Epidermal melanocyte (primary cell): ENCODE measurements around the gene GID8.

Experiments
- DNase-seq: peaks from one replicate; pipeline ENCODE4 v3.0.0; 2011; ENCODE audit warnings: low spot score; ENCODE audit not compliant: insufficient read length

Gene GID8

DNA sequence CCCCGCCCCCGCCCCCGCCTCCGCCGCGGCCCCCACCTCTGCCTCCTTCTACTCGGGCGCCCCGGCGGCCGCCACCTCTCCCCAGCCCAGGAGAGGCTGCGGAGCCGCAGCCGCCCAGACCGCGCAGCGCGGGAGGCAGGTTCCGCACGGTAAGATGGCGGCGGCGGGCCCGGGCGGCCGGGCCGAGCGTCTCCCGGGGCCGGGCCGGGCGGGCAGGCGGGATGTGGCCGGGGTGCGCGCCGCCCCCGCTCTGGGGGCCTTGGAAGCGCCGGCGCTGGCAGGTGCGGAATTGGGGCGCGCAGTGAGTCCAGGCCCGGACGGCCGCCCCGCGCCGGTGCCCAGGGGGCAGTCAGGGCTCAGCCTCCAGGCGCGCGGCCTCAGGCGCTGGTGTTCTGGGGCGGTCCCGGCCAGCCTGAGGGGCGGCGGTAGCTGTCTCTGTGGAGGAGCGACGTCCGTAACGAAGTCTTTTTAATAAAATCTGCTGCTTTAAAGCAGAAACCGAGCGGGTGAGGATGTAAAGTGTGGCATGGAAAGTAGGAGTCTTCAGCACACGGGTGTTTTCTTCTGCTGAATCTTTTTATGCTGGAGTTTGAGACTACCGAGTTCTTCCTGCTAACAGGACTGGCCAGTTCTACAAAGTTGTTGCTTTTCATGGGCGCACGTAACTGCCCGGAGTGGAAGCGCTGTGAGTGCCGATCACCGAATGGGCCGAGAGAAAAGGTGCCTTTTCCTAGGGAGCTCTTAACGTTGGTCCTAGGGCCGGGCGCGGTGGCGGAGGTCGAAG, at the start of gene GID8:
Gene GID8, plus strand, starts transcription at position 43 of the 784 bp plus-strand sequence. CDS start 3,356 bp downstream, outside the sequence.
- DNase-seq, result peak; percentile 14

DNA sequence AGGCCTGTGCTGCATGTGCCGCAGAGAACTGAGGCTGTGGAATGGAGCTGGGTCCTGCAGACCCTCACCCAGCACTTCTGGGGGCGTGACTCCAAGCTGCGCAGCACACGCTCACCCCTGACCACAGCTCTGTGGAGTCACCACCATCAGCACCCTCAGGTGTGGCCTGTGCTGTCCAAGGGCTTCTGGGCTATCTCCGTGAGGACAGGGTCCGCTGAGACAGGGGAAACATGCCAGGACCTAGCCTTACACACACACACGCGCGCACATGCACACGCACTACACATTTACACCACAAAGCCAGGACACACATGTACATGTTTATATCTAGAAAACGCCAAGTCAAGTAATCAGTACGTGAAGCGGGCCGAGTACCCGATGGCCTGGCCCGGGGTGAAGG, 49.5 kb upstream of the GID8 start:
- DNase-seq, result no peak

DNA sequence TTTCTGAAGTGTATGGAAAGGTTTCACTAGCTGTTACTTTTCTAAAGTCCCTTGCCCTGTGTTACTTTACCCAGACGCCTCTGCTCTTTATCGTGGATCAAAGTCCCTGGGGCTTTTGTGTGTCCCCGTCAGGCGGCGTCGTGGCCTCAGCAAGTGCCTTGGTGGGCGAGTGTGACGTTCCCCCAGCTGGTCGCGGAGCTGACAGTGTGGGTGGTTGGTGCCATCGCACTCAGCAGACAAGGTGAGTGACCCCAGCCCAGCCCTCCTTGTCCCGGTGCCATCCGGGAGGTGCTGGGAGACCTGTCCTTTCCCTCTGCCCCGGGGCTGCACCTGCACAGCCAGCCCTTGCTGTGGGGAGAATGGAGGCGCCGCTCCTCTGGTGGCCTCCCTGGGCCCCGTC, 49.0 kb upstream of the GID8 start:
- no peak for DNase-seq

DNA sequence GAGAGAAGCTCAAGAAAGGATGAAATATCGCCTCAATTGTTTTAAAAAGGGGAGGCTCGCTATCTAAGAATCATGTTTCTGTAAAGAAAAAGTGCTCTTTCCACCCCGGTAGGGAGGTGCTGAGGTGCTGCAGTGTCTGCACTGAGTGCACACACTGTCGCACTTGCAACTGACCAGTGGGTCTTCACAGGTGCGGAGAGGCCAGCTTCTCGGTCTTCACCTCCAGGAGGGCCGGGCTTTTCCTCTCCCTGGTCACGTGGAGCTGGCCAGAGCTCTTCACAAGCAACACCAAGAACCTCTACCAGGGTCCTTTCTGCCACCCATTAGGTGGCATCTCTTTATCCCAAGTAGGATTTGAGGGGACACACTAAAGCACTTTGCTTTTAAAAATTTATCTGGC, 48.5 kb upstream of the GID8 start:
- DNase-seq, result no peak

DNA sequence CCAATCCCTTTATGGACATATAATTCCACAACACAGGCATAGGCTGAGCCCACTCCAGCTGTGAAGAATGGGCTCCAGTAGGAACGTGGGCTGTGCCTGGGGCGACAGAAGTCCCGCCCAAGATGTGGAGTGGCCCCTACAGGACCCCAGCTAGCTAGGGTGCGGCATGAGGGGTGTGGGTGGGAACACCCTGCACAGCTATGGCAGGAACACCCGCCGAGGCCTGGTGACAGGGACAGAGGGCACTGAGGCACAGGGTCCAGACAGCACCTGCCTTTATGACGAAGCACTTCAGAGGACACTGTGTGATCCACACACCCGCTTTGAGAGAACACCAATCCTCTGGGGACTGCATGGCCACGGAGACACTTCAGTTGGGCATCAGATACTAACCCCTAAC, 48.1 kb upstream of the GID8 start:
- no peak for DNase-seq

GRCh38 chr20:62890444-62890843, 47.5 kb upstream of the GID8 start:
- no peak for DNase-seq

DNA sequence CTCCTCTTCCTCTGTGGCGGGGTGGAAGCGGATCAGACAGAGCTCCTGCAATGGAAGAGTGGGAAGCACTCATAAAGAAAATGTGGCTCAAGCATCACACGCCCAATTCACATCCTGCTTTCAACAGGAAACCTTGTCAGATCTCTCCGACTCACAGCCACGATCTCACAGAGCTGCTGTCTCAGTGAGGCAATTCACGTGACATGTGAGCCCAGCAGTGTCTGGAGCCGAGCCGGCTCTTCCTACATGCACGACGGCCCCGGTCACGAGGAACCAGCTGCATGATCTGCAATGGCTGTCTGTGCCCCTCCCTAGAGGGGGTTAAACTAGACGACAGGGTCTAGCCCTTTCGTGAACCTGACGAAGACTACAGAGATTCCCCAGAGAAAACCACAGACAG, 46.8 kb upstream of the GID8 start:
- peak; percentile 65 for DNase-seq

DNA sequence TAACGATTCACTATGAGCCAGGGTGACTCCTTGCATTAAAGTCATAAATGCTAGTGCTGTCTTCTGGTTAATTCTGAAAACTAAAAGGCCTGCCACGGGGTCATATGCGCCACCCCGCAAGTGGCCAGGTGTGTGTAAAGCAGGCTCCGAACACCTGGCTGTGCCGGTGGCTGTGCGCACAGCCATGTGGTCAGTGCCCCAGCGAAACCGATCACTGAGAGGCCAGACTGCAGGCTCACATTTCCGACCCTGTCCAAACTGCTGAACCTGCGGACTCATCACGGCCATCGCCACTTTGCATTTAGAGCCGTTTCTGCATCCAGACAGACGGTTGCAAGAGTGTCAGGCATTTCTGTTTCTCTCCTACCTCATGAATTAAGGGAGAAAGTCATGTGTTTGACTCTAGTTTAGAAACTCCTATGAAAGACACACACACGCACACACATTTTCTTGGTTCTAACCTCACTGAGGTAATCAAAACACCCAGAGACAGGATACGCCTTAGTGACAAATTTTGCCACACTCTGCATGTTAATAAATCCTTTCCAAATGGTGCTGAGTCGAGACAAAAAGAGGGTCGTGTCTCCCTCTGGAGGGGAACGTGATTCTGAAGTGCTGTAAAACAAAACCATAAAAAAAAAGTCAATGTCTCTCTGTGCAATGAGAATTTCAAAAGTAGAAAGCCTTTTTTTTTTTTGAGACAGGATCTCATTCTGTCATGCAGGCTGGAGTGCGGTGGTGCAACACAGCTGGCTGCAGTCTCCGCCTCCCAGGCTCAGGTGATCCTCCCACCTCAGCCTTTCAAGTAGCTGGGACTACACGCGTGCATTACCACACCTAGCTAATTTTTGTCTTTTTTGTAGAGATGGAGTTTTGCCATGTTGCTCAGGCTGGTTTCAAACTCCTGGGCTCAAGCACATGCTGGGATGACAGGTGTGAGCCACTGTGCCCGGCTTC, 45.3 kb upstream of the GID8 start:
- DNase-seq, result no peak

- no peak for DNase-seq
Observed at GRCh38 chr20:62893700-62894099, 44.2 kb upstream of the GID8 start.

DNA sequence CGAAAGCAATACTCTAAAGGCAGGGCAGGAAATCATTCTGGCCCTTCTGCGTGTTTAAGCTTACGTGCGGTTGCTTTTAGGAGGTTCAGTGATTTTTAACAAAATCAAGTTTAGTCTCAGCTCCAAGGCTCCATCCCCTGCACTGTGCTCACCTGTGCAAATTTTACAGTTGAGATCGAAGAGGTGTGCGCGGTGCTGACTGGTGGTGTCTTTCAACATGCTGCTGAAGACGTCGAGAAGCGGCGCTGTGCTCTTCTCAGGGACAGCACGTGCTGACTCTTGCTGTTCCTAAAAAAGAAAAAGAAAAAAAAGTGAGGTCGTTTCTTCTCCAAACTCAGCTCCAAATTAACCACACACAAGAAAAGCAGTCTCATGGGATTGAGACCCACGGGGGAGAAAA, 43.7 kb upstream of the GID8 start:
- DNase-seq, result no peak

GRCh38 chr20:62895539-62895938, 42.4 kb upstream of the GID8 start:
- DNase-seq, result no peak

DNA sequence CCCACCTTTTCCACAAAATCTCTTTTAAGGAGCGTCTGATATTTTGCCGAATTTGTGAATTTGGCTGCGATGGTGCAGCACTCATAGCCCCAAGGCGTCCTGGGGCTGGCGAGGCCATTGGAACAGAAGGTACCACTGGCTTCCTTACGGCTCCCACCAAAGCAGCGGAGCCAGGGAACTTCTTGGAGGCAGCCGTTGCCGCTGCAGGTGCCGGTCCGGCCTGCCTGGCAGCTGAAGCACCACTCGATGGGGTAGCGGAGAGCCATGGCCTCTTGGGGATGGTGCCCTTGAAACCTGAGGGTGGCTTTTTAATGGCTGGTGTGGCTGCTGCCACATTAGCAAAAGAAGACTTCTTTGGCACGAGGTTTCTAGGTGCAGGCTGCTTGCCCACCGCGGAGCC, 41.4 kb upstream of the GID8 start:
- no peak for DNase-seq

- DNase-seq, result no peak
Observed at GRCh38 chr20:62897666-62898065, 40.3 kb upstream of the GID8 start.

DNA sequence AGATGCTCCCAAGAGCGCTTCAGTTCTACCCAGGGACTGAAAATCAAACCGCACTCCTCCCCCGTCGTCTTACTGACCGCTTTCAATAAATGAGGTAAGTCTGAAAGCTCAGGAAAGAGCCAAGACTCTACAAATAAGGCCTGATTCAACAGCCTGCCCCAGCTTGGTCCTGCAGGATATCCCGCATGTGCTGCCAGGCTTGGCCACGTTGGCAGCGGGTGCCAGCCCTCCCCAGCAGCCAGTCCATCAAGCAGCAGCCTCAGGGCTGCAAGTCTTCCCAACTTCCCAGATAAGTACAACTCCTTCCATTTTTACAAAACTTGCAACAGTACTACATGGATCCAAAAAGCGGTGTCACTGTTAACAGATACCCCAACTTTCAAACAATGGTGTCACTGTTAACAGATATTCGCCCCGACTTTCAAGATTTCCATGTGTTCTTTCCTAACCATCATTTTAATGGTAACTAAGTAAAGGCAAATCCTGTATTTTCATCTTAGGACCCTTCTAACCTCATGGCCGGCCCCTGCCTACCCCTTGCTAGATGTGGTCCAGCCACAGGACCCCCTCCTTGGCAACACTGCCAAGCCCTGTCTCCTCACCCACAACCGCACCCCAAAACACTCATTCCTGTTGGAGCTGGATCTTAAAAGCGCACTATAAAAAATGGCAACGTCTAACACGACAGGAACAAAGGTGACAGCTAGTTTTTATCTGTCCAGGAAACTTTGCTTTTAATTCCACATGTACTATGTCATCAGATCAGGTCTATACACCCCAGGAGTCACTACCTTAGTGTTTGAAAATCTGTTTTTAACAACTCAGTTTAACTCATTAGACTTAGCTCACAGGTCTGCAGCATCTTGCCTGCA, 39.6 kb upstream of the GID8 start:
- no peak for DNase-seq

GRCh38 chr20:62898970-62899632, 38.8 kb upstream of the GID8 start:
- no peak for DNase-seq

DNA sequence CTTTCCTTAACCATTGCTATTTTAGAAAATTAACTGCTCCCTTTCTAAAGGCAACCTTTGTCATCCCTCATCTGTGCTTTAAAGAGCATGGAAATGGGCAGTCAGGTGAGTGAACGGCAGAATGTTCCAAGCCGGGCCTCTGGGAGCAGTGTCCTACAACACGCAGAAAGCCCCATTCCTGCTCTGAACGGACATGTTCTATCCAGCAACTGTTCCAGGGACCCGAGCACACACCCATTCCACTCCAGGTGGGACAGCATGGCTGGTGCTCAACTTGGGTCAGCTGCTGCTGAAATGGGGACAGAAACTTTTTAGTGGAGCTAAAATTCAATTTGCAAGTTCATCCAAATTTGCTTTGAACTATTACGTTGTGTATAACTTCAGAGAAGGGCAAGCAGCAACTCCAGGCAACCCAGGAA, 38.3 kb upstream of the GID8 start:
- DNase-seq, result no peak

DNA sequence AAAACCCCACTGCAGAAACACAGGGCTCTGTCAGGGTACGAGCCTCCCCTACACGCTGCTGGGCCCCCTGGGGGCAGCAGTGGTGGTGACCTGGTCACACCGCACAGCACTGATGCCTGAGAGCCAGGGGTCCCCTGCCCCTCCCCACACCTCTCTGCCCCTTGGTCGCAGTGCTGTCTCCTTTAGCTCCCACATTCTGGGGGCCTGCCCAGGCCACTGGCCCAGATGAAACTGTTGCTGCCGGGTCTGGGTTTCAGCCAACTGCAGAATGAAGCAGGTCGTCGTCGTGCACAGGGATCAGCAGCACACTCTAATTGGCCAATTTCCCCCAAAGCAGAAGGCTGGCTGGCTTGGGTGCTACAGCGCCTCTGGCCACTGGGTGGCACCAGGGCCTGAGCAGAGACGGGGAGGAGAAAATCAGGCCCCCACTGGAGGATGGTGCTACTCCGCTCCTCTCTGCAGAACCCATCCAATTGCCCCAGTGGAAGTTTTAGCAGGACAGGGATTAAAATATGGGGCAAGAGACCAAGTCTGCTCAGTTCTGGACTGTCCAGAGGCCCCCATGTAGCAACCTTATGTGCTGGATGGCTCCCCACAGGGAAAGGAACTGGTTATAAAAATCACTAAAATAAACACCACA, 37.8 kb upstream of the GID8 start:
- peak; percentile 95 for DNase-seq

DNA sequence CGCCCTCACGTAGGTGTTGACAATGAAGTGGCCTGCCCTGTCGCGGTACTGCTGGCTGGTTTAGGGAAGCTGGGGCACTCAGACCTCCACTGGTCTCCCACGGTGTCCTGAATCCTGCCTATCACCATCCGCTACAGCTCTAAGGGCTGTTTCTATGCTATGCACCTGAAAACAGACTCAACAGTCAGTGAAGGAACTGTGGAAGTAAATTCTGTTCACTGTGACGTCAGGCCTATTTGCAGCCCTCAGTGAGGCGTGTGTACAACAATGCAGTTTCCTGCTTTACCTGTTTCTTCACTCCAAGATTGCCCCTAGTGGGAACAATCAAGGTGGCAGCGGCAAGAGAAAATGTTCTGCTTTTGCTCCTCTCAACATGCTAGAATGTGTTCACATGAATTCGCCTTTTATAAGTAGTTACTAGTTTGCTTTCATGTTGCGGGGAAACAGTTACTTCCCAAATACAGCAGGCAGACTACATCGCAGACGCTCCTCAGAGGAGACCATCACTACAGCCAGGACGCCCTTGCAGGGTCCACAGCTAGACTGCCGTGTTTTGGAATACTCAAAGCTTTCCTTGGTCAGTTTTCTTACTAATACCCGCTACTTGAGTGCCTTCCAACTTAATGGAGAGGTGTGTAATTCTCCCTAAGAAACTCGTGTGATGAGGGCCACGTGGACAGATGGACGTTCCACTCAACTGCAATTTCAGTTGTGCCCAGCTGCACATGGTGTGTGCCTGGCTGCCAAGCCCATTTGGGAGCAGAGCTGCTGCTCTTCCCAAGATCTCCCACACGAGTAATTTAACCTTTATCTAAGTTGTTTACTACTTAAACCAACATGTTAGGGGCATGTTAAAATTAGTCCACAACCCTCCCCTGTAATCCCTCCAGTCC, 37.0 kb upstream of the GID8 start:
- DNase-seq, result no peak

DNA sequence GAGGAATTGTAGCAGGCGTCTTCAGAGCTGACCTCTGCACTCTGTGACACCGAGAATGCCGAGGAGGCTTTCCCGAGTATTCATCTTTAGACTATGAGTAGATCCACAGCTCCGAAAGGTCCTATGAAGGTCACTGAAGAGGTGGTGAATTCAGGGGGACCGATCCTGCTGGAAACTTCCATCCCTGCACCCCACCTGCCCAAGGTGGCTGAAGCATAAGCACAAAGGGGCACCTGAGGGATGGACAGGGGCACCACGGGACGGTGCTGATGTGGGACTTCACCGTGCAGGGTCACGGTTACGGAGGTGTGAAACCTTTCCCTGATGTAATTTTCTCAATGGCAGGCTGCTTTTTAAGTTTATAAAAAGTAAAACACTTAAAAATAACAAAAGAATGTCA, 36.1 kb upstream of the GID8 start:
- DNase-seq, result no peak
